ENCODE data around the gene VTI1A. TPM values are rescaled to one million over a fixed set of nuclear protein-coding genes. Genes with fewer than 3 reads are reported as not detected.

Gene VTI1A
- total and polyA plus RNA-seq, 2 experiments from 2014 or later, result 26.8 to 31.0 TPM

DNA sequence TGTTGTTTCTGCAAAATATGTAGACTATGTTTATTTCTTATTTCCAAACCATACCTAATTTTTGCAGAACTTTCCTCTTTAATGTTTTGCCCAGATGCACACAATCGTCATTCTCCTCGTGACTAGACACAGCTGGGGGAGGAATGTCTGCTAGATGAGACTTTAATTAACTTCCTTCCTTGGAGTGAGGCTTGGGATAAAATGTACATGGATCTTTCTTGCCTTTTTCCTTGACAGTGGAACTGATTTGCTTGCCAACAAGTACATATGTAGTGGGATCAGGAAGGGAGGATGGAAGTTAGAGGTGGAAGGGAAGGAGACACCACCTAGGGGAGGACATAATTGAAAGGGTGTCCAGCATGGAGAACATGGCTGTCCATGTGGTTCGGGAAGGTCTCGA, 172.5 kb downstream of the VTI1A start (continued):
- TF ChIP-seq, protein P1, sequence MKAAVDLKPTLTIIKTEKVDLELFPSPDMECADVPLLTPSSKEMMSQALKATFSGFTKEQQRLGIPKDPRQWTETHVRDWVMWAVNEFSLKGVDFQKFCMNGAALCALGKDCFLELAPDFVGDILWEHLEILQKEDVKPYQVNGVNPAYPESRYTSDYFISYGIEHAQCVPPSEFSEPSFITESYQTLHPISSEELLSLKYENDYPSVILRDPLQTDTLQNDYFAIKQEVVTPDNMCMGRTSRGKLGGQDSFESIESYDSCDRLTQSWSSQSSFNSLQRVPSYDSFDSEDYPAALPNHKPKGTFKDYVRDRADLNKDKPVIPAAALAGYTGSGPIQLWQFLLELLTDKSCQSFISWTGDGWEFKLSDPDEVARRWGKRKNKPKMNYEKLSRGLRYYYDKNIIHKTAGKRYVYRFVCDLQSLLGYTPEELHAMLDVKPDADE (IDR thresholded peaks at IDR 0.05), result no peak
- no peak for TF ChIP-seq JUNB (IDR thresholded peaks at IDR 0.05; ENCODE audit: unreplicated experiment)
- no peak for TF ChIP-seq EZH2phosphoT487 (IDR thresholded peaks at IDR 0.05; ENCODE audit: unreplicated experiment)
- no peak for TF ChIP-seq ZNF114 (CRISPR knock-in tag; IDR thresholded peaks at IDR 0.05)

DNA sequence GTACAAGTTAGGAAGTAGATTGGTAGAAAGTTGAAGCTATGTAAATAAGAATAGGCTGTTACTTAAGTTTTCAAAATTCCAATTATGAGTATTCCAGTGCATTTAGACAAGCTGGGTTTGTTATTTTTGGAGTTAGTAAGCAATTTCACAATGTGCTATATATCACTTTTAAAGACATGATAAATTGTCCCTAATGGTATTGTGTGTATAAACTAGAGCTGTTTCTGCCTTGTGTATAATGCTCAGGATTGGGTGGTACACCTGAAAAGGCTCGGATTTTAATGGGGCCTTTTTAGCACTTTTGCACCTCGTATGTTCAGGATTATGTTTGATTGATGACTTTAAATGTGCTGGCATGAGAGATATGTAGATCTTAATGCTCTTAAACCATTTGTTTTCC, 175.8 kb downstream of the VTI1A start:
- no peaks in the 10 kb centered on the region for H4K20me1 ChIP-seq (replicated peaks; ENCODE audit: insufficient read depth)
- no peak for DNase-seq (ENCODE audit: low spot score)
- no peak for ATAC-seq
- H3K79me2 ChIP-seq (replicated peaks; ENCODE audit: insufficient read depth), result no peaks in the 10 kb centered on the region
- H3K9me2 ChIP-seq (ENCODE audit: insufficient read depth), result no peaks in the 10 kb centered on the region
- no peak overlapping the region for H3K27ac ChIP-seq (ENCODE audit: low read depth)
- Mint-ChIP-seq H3K9me3 (no peaks in the 10 kb centered on the region), H3K27ac (no peak overlapping the region), H3K36me3 (ENCODE audit: low read depth) (no peaks in the 10 kb centered on the region), H3K27me3 (ENCODE audit: insufficient read depth, low read depth, poor library complexity) (no peaks in the 10 kb centered on the region), H3K4me3 (no peak overlapping the region), H3K4me1 (peaks cover 4% of the 10 kb centered on the region; the same call in 1 of the 3 replicates)
- no peak overlapping the region for H3K4me2 ChIP-seq
- no peaks in the 10 kb centered on the region for H3K27me3 ChIP-seq (ENCODE audit: insufficient read depth)
- H3K36me3 ChIP-seq (ENCODE audit: insufficient read depth), result no peaks in the 10 kb centered on the region
- H2AFZ ChIP-seq, result no peak overlapping the region
- no peaks in the 10 kb centered on the region for H3F3A ChIP-seq (replicated peaks; ENCODE audit: low read depth)
- no peak overlapping the region for H3K4me3 ChIP-seq
- H3K4me1 ChIP-seq (ENCODE audit: insufficient read depth), result no peaks in the 10 kb centered on the region
- TF ChIP-seq, protein P2, sequence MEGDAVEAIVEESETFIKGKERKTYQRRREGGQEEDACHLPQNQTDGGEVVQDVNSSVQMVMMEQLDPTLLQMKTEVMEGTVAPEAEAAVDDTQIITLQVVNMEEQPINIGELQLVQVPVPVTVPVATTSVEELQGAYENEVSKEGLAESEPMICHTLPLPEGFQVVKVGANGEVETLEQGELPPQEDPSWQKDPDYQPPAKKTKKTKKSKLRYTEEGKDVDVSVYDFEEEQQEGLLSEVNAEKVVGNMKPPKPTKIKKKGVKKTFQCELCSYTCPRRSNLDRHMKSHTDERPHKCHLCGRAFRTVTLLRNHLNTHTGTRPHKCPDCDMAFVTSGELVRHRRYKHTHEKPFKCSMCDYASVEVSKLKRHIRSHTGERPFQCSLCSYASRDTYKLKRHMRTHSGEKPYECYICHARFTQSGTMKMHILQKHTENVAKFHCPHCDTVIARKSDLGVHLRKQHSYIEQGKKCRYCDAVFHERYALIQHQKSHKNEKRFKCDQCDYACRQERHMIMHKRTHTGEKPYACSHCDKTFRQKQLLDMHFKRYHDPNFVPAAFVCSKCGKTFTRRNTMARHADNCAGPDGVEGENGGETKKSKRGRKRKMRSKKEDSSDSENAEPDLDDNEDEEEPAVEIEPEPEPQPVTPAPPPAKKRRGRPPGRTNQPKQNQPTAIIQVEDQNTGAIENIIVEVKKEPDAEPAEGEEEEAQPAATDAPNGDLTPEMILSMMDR (conservative IDR thresholded peaks at IDR 0.05; ENCODE audit: low read depth in 2 of 2), result no peak
- TF ChIP-seq ZNF331 (CRISPR knock-in tag; IDR thresholded peaks at IDR 0.05; ENCODE audit: low read depth) (no peak), JUNB (IDR thresholded peaks at IDR 0.05; ENCODE audit: unreplicated experiment) (no peak), EZH2 (IDR thresholded peaks at IDR 0.05; ENCODE audit: low read depth, unreplicated experiment) (no peak), NANOG (IDR thresholded peaks at IDR 0.05; ENCODE audit: borderline replicate concordance) (no peak), ZNF114 (CRISPR knock-in tag; IDR thresholded peaks at IDR 0.05) (no peak), STAT1 (IDR thresholded peaks at IDR 0.05; ENCODE audit: unreplicated experiment) (no peak), CREB1 (CRISPR knock-in tag; IDR thresholded peaks at IDR 0.05; ENCODE audit: low read depth) (no peak), EZH2phosphoT487 (IDR thresholded peaks at IDR 0.05; ENCODE audit: unreplicated experiment) (no peak), POLR2AphosphoS5 (IDR thresholded peaks at IDR 0.05; ENCODE audit: low read depth) (no peak)
- TF ChIP-seq, protein P3, sequence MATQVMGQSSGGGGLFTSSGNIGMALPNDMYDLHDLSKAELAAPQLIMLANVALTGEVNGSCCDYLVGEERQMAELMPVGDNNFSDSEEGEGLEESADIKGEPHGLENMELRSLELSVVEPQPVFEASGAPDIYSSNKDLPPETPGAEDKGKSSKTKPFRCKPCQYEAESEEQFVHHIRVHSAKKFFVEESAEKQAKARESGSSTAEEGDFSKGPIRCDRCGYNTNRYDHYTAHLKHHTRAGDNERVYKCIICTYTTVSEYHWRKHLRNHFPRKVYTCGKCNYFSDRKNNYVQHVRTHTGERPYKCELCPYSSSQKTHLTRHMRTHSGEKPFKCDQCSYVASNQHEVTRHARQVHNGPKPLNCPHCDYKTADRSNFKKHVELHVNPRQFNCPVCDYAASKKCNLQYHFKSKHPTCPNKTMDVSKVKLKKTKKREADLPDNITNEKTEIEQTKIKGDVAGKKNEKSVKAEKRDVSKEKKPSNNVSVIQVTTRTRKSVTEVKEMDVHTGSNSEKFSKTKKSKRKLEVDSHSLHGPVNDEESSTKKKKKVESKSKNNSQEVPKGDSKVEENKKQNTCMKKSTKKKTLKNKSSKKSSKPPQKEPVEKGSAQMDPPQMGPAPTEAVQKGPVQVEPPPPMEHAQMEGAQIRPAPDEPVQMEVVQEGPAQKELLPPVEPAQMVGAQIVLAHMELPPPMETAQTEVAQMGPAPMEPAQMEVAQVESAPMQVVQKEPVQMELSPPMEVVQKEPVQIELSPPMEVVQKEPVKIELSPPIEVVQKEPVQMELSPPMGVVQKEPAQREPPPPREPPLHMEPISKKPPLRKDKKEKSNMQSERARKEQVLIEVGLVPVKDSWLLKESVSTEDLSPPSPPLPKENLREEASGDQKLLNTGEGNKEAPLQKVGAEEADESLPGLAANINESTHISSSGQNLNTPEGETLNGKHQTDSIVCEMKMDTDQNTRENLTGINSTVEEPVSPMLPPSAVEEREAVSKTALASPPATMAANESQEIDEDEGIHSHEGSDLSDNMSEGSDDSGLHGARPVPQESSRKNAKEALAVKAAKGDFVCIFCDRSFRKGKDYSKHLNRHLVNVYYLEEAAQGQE (IDR thresholded peaks at IDR 0.05; ENCODE audit: unreplicated experiment), result no peak
- TF ChIP-seq, protein P1 (IDR thresholded peaks at IDR 0.05), result no peak
